SJSA1 (cell line): ENCODE data around the gene ZBP1. TPM values are rescaled to one million over a fixed set of nuclear protein-coding genes. Genes with fewer than 3 reads are reported as not detected.

Source experiments
- DNase-seq, 2 experiments: peaks; one replicate each; pipeline ENCODE4 v3.0.0-alpha.2; 2015 to 2020; ENCODE audit warnings: low spot score in 2 of 2, low read depth in 1 of 2
- H3K27ac ChIP-seq: fragments of 250-450 bp; sonication (Bioruptor Pico); 2 replicates; pipeline ENCODE4 v1.5.1; 2020; ENCODE audit warnings: mild to moderate bottlenecking, moderate library complexity
- H3K27me3 ChIP-seq: fragments of 250-450 bp; sonication (Bioruptor Pico); replicated peaks from 2 replicates; pipeline ENCODE4 v1.5.1; 2020; ENCODE audit warnings: mild to moderate bottlenecking, moderate library complexity
- H3K36me3 ChIP-seq: fragments of 250-450 bp; sonication (Bioruptor Pico); 2 replicates; pipeline ENCODE4 v1.5.1; 2020; ENCODE audit warnings: mild to moderate bottlenecking
- H3K4me1 ChIP-seq: fragments of 250-450 bp; sonication (Bioruptor Pico); replicated peaks from 2 replicates; pipeline ENCODE4 v1.6.1; 2021; ENCODE audit warnings: mild to moderate bottlenecking
- H3K4me3 ChIP-seq: fragments of 250-450 bp; sonication (Bioruptor Pico); 2 replicates; pipeline ENCODE4 v1.5.1; 2020; ENCODE audit warnings: mild to moderate bottlenecking
- H3K9me3 ChIP-seq: fragments of 250-450 bp; sonication (Bioruptor Pico); replicated peaks from 2 replicates; pipeline ENCODE4 v1.5.1; 2020; ENCODE audit warnings: mild to moderate bottlenecking
- total RNA-seq: library from RNA; depleted of rRNA; stranded (reverse); fragments of >200 nt; shearing (Covaris generic); gene quantifications from 2 replicates; pipeline ENCODE4 v1.2.3, GENCODE V29; 2014

Gene ZBP1
- total RNA-seq, 1 experiment from 2014 or later: not detected

DNA sequence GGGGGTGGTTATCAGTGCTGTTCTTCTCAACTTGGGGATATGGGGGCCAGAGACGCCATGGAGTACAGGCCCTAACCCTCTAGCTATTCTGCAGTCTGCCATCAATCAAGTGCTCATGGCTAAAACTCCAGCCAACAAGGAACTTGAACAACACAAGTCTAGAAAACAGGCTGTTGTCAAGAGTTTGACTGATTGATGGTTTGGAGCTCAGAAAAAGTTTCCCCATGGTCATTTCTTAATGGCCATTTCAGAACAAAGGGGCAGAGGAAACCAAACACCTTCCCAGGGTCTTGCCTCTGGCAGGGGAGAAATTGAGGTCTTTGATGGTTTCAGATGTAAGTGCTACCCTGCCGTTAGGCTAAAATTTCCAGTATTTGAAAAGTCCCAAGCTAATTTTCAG, 44.2 kb downstream of the ZBP1 start:
- peaks cover 19% of the 10 kb centered on the region; the same call in 1 of the 2 replicates for H3K27me3 ChIP-seq
- H3K4me3 ChIP-seq: no peak overlapping the region
- no peaks in the 10 kb centered on the region for H3K9me3 ChIP-seq
- no peaks in the 10 kb centered on the region for H3K4me1 ChIP-seq
- H3K27ac ChIP-seq: no peak overlapping the region
- H3K36me3 ChIP-seq: no peaks in the 10 kb centered on the region
- no peak for DNase-seq

DNA sequence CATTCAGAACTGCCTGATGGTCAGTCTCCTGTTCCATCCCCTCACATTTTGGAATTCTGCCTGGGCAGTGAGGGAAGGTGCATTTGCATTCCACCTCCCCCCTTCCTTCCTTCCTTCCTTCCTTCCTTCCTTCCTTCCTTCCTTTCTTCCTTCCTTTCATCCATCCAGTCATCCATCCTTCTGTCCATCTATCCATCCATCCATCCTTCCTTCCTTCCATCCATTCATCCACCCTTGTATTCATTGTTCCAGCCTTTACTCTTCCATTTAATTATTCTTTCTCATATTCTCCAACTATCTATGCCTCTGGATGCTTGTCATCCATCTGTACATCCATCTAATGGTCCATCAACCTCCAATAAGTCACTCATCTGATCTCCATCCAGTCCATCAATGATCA, 45.3 kb downstream of the ZBP1 start:
- no peak overlapping the region for H3K4me3 ChIP-seq
- peaks cover 19% of the 10 kb centered on the region; the same call in 1 of the 2 replicates for H3K27me3 ChIP-seq
- H3K9me3 ChIP-seq: no peaks in the 10 kb centered on the region
- no peak overlapping the region for H3K27ac ChIP-seq
- H3K4me1 ChIP-seq: no peaks in the 10 kb centered on the region
- DNase-seq: no peak
- H3K36me3 ChIP-seq: no peaks in the 10 kb centered on the region

DNA sequence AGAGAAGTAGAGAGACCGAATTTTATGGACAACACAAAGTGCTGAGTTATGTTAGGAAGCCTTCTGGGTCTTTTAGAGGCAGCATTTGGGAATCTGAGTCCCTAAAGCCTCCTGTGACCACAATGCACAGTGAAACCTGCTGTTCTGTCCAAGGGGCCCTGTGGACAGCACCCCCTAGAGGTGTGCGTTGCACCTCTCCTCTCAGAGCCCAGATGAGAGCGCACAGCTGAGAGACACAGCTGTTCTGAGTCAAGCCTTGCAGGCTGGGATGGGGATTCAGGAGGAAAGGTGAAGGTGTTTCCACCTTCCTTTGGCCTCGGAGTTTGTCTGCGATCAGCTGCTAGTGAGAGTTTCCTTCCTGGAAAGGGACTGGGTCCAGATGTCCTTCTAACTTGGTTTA, 46.3 kb downstream of the ZBP1 start:
- Histone ChIP-seq H3K9me3 (no peaks in the 10 kb centered on the region), H3K4me1 (no peaks in the 10 kb centered on the region), H3K4me3 (no peak overlapping the region), H3K36me3 (no peaks in the 10 kb centered on the region), H3K27me3 (peaks cover 17% of the 10 kb centered on the region; the same call in 1 of the 2 replicates), H3K27ac (no peak overlapping the region)
- no peak for DNase-seq

DNA sequence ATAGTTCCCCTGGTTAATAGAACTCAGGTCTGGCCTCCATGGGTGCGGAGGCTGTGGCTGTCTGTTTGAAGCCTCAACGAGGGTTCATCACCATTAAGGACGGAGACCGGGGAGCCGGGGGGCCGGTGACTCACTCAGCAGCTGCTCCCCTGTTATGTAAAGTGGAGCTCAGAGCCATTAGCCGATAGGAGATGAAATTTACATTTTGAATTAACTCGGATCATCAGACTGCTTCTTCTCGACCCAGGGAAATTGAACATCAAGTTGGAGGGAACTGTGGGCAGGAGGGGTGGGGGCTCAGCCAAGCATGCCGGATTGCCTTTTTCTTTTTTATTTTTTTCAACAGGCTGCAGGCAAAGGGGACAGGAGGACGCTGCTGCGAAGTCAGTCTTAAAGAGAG, 47.0 kb downstream of the ZBP1 start:
- DNase-seq: no peak
- Histone ChIP-seq H3K36me3 (no peaks in the 10 kb centered on the region), H3K9me3 (no peaks in the 10 kb centered on the region), H3K4me1 (no peaks in the 10 kb centered on the region), H3K27me3 (0 out of 2 replicates have a peak, but pooled peaks cover 13% of the 10 kb centered on the region), H3K4me3 (no peak overlapping the region), H3K27ac (no peak overlapping the region)

DNA sequence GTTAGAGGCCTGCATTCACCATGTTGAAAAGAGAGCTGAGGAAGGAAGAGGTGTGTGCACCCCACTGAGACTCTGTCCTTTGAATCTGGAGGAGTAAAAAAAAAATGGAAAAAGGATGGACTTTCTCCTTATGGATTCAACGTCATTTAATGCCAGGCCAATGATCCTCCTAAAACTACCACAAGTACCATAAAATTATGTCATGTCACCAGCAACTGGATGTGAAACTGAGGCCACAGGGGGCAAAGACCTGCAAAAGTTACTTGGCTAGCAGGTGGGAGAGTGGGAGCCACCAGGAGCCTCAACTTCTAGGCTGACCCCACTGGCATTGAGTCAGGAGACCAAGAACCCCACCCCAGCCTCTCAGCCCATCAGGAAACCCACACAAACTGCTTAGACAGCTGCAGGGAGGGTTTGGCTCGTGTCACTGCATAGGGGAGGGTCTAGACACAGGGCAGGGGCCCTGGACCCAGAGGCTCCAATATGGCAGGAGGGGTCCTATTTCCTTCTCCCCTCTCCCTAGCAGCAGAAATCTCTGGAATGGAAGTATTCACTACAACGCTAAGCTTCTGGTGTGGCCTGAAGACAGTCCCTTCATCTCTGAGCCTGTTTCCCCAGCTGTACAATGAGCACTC, 48.3 kb downstream of the ZBP1 start:
- H3K27me3 ChIP-seq: peaks cover 13% of the 10 kb centered on the region; the same call in 1 of the 2 replicates
- no peak overlapping the region for H3K4me3 ChIP-seq
- no peaks in the 10 kb centered on the region for H3K9me3 ChIP-seq
- H3K27ac ChIP-seq: no peak overlapping the region
- H3K4me1 ChIP-seq: no peaks in the 10 kb centered on the region
- no peaks in the 10 kb centered on the region for H3K36me3 ChIP-seq
- no peak for DNase-seq

DNA sequence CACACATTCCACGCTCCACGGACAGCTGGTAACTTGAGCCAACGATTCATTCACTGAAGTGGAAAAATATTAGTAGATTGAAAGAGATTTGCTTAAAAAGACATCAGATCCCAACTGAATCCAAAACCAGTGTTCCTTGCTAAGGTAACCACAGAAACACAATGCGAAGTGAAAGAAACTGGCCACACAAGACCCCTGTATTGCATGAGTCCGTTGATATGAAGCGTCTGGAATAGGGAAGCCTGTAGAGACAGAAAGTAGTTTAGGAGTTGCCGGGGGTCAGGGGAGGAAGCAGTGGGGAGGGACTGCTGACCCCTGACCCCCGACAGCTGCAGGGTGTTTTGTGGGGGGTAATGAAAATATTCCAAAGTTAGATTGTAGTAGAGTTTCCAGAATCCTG, 49.3 kb downstream of the ZBP1 start:
- no peak overlapping the region for H3K27ac ChIP-seq
- H3K27me3 ChIP-seq: peaks cover 13% of the 10 kb centered on the region; the same call in 1 of the 2 replicates
- H3K9me3 ChIP-seq: no peaks in the 10 kb centered on the region
- DNase-seq: no peak
- H3K4me1 ChIP-seq: no peaks in the 10 kb centered on the region
- no peaks in the 10 kb centered on the region for H3K36me3 ChIP-seq
- H3K4me3 ChIP-seq: no peak overlapping the region

DNA sequence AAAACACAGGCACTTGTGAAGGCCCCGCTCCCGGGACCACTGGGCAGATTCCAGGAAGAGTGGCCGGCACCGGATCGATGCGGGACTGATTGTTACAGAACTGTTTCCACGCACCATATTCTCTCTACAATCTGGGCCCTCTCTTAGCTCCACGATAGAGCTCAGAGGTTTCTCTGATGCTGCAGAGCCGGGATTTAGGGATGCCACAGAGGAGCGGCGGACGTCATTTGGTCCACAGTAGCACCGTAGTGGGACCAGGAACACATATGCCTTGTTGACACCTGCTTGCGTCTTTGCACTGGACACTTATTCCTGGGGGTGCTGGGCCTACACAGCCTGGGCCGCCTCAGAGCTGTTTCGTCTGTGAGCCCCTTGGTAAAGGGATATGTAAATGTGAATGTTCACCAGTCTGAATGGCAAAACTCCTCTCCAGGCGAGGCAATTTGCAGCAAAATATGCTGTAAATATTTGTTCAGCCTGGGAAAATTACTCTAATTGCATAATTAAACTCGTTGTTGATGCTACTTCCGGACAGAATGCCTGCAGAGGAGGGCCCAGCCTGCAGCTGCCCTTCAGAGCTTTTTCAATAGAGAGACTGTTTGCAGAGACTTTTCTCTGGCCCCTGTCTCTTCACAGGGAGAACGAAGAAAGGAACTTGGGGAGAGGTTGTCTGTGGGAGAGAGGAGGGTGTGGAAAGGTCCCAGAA, 49.9 kb downstream of the ZBP1 start:
- no peak for DNase-seq
- Histone ChIP-seq H3K27me3 (peaks cover 14% of the 10 kb centered on the region; the same call in 1 of the 2 replicates), H3K9me3 (no peaks in the 10 kb centered on the region), H3K27ac (no peak overlapping the region), H3K4me1 (no peaks in the 10 kb centered on the region), H3K36me3 (no peaks in the 10 kb centered on the region), H3K4me3 (no peak overlapping the region)

DNA sequence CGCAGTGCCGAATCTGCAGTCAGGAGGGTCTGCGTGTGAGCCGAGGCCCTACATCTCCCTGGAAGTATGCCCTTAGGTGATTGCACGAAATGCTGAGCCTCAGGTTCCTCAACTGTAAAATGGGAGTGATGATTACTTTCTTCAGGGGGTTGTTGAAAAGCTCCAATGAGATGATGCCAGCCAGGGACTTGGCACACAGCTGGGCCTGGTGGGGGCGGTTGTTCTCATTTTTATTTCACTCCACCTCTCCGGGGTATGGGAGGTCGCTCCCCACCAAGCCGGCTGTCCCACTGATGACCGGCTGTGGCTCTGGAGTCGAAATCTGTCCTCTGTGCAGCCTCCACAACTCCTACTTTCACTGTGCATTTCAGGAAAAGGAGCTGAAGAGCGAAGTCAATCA, 51.3 kb downstream of the ZBP1 start:
- Histone ChIP-seq H3K36me3 (no peaks in the 10 kb centered on the region), H3K4me3 (no peak overlapping the region), H3K4me1 (no peaks in the 10 kb centered on the region), H3K9me3 (no peaks in the 10 kb centered on the region), H3K27ac (no peak overlapping the region), H3K27me3 (peaks cover 17% of the 10 kb centered on the region; the same call in 1 of the 2 replicates)
- DNase-seq: no peak

DNA sequence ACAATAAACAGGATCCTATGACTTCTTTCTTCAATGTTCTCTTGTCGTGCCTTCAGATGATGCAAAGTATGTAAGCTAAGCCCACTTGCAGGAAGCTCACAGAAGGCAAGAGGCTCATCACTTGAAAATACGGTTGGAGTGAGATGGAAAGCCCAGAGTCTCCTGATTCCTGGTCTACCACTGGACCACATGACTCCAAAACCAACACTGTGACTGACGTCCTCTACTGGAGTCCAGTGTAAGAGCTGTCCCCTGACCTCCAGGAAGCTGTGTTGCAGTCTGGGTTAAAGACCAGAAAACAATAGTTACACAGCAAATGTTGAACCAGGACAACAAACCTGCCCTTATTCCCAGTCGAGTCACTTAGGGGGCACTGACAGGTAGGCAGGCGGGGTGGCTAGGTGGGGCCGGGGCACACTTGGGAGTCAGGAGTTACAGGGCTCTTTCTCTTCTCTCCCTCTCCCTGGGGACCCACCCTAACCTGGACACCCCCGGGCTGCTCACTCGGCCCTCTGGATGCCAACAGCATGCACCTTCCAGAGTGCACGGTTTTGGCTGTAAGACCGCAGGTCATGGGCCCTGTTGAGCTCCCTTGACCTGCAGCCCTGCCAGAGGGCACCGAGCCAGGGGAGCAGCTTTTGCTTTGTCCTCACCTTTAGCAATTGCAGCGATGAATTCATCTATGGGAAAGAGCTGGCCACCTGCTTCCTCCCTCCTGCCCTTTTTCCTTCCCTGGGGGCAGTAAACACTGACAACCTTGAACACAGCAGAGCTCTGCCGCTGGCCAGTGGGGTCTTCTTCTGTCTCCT, 51.9 kb downstream of the ZBP1 start:
- Histone ChIP-seq H3K27ac (no peak overlapping the region), H3K4me3 (no peak overlapping the region), H3K9me3 (no peaks in the 10 kb centered on the region), H3K36me3 (no peaks in the 10 kb centered on the region), H3K4me1 (no peaks in the 10 kb centered on the region), H3K27me3 (peaks cover 20% of the 10 kb centered on the region)
- no peak for DNase-seq

DNA sequence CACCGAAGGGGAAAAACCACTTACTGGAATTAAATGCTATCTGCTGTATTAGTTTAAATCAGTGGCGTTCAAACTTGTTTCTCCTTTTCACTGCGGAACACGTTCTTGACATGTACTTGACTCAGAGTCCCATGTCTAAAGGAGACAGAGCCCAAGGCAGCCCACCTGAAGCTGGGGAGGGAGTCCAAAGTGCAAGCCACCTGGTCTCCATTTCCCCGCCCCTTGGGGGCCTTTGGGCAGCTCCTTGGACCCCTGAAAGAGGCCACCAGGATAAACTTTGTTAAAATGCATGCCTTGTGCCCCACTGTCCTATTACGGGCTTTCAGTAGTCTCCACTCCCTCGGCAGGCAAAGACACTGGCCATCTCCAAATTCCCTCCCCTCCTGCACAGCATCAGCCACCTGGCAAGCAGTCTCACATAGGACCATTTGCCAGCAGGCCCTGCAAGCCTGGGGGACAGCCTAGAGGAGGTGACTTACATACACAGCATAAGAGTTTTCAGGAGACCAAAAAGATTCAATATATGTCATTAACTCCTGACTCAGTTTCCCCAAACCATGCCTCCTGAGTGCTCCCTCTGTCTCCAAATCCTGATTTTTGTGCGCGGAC, 52.7 kb downstream of the ZBP1 start:
- Histone ChIP-seq H3K36me3 (no peaks in the 10 kb centered on the region), H3K4me3 (no peak overlapping the region), H3K27me3 (peaks cover 20% of the 10 kb centered on the region), H3K4me1 (no peaks in the 10 kb centered on the region), H3K27ac (no peak overlapping the region), H3K9me3 (no peaks in the 10 kb centered on the region)
- no peak for DNase-seq

DNA sequence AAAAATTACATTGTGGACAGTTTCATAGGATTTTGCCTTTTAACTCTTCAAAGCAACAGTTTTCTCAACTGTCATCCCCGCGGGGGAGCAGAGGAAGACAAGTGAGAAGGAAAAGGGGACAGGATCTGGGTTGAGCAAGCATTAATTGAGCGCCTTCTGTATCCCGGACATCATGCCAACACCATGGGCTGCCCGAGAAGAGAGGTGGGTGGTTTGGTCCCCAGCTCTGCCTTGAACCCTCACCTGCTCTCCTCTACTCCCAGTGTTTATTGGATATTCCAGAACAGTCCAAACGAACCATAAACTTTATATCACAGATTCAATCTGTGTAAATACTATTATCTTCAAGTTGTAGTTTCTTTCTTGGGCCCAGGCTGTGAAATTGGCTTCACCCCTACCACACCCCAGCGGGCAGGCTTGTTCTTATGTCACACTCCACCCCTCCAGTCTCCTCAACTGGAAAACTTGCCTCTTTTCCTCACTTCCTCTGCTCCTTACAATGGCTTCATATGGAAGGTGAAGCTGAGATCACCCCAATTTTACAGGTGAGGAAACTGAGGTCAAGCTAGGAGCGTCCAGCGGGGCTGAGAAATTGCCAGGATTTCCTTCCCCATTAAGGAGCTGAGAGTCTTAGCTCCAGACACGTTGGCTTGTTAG, 53.3 kb downstream of the ZBP1 start:
- Histone ChIP-seq H3K4me3 (no peak overlapping the region), H3K4me1 (no peaks in the 10 kb centered on the region), H3K27me3 (peaks cover 20% of the 10 kb centered on the region), H3K36me3 (no peaks in the 10 kb centered on the region), H3K27ac (no peak overlapping the region), H3K9me3 (no peaks in the 10 kb centered on the region)
- no peak for DNase-seq

DNA sequence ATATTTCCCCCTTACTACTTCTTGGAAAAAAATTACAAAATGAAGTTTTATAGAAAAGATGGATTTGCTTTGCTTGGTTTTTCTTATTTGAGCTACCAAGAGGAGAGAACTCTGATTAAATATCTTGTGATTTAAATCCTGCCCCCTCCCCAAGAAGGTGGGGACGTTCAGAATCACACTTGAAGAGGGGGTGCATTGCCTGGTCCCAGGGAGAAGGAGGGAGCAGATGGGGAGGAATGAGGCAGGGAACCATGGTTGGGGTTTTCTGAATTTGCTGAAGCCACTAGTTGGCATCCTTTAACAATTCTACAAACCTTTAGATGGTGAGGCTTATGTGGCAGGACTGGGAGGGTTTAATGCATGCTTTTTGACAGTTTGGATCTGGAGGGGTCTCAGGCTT, 53.8 kb downstream of the ZBP1 start:
- H3K4me3 ChIP-seq: no peak overlapping the region
- no peak overlapping the region for H3K27ac ChIP-seq
- H3K4me1 ChIP-seq: no peaks in the 10 kb centered on the region
- peaks cover 20% of the 10 kb centered on the region for H3K27me3 ChIP-seq
- no peak for DNase-seq
- H3K9me3 ChIP-seq: no peaks in the 10 kb centered on the region
- no peaks in the 10 kb centered on the region for H3K36me3 ChIP-seq

DNA sequence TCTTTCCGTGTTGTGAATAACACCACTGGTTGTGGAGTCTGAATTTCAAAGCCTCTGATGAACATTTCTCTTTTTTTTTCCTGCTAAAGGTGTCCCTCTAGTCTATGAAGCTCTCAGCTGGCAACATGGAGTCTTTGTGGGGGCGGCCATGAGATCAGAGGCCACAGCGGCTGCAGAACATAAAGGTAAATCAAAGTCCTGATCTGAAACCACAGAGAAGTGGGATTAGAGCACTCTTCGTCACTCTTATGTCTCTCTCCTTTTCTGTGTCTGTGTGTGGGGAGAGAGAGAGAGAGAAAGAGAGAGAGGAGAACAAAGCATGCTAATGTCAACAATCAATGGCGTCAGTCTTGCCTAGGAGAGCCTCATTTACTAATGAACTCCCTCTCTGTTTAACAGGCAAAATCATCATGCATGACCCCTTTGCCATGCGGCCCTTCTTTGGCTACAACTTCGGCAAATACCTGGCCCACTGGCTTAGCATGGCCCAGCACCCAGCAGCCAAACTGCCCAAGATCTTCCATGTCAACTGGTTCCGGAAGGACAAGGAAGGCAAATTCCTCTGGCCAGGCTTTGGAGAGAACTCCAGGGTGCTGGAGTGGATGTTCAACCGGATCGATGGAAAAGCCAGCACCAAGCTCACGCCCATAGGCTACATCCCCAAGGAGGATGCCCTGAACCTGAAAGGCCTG, 55.1 kb downstream of the ZBP1 start:
- H3K9me3 ChIP-seq: no peaks in the 10 kb centered on the region
- H3K36me3 ChIP-seq: no peaks in the 10 kb centered on the region
- H3K4me3 ChIP-seq: no peak overlapping the region
- DNase-seq: no peak
- peaks cover 22% of the 10 kb centered on the region for H3K27me3 ChIP-seq
- H3K27ac ChIP-seq: no peak overlapping the region
- H3K4me1 ChIP-seq: no peaks in the 10 kb centered on the region
